A549 (cell line): ENCODE data around the gene ADCY10. TPM values are rescaled to one million over a fixed set of nuclear protein-coding genes. Genes with fewer than 3 reads are reported as not detected.

Experiments used
- ATAC-seq, 2 experiments: fragments of 200-7000 bp in 1 of 2; fragments of >200 bp in 1 of 2; cut with Nextera tagmentation in 1 of 2; cut with Tn5 transposase in 1 of 2; 3 replicates each; pipeline versions ENCODE4 v1.8.0 to v1.9.1; 2018 to 2020; ENCODE audit warnings: mild to moderate bottlenecking in 1 of 2, moderate library complexity in 1 of 2
- CTCF ChIA-PET: fragments of 300-600 bp; sonication (Branson Sonifier 250); formaldehyde crosslinking; extraction: SDS; loops from one replicate; lab custom pipeline; 2021; ENCODE audit warnings: antibody characterized with exemption, inconsistent platforms; lab: Yijun Ruan, JAX
- POLR2A ChIA-PET: fragments of 350-600 bp; formaldehyde crosslinking; extraction: SDS; loops from one replicate; lab custom pipeline; 2021; ENCODE audit warnings: antibody characterized with exemption, inconsistent platforms; lab: Yijun Ruan, JAX
- DNase-seq, 2 experiments: peaks; one replicate each; pipeline versions ENCODE4 v3.0.0 to v3.0.0-alpha.2; 2011 to 2016; ENCODE audit warnings: low read depth in 1 of 2, low spot score in 1 of 2
- FAIRE-seq: peaks from 2 replicates; lab custom pipeline; 2011; peaks lifted over from hg19 to GRCh38; lab: Jason Lieb, UNC
- H3K27ac ChIP-seq, 2 experiments: fragments of >200 bp; sonication (Bioruptor Twin); formaldehyde crosslinking; 3 replicates each; pipeline ENCODE4 v1.5.1; 2016 to 2017
- H3K4me1 ChIP-seq: fragments of >200 bp; sonication (Bioruptor Twin); formaldehyde crosslinking; 3 replicates; pipeline ENCODE4 v1.6.1; 2016
- H3K4me2 ChIP-seq: fragments of >200 bp; sonication (Bioruptor Twin); formaldehyde crosslinking; 3 replicates; pipeline ENCODE4 v1.6.1; 2016
- H3K4me3 ChIP-seq: fragments of >200 bp; sonication (Bioruptor Twin); formaldehyde crosslinking; 3 replicates; pipeline ENCODE4 v1.5.1; 2016
- H3K9me3 ChIP-seq: fragments of >200 bp; sonication (Bioruptor Twin); formaldehyde crosslinking; 3 replicates; pipeline ENCODE4 v1.6.1; 2016
- CBX8 ChIP-seq: fragments of 200-600 bp; sonication (generic); IDR thresholded peaks from 2 replicates; pipeline ENCODE4 v1.6.1; 2016
- CHD2 ChIP-seq: fragments of 150-350 bp; IDR thresholded peaks from 2 replicates; pipeline ENCODE4 v1.6.1; 2014; ENCODE audit warnings: low read length; ENCODE audit not compliant: partially characterized antibody
- CHD4 ChIP-seq: fragments of 200-600 bp; sonication (generic); IDR thresholded peaks from 2 replicates; pipeline ENCODE4 v1.6.1; 2016; ENCODE audit warnings: antibody characterized with exemption, mild to moderate bottlenecking, borderline replicate concordance
- FOSB ChIP-seq: fragments of 250-450 bp; sonication (Bioruptor Pico); IDR thresholded peaks from 2 replicates; pipeline ENCODE4 v1.5.0; 2020; ENCODE audit warnings: mild to moderate bottlenecking, moderate library complexity
- FOSL2 ChIP-seq, 2 experiments: fragments of 450-650 bp in 1 of 2; fragments of >200 bp in 1 of 2; sonication (Bioruptor Twin) in 1 of 2; formaldehyde crosslinking; IDR thresholded peaks; 2 replicates each; pipeline versions ENCODE4 v1.5.0 to v1.6.1; 2016 to 2020; ENCODE audit warnings: mild to moderate bottlenecking in 1 of 2, moderate library complexity in 1 of 2
- FOXS1 ChIP-seq: fragments of 250-450 bp; sonication (Bioruptor Pico); IDR thresholded peaks from 2 replicates; pipeline ENCODE4 v1.5.0; 2020; ENCODE audit warnings: mild to moderate bottlenecking, moderate library complexity
- GATA3 ChIP-seq: IDR thresholded peaks from 2 replicates; pipeline ENCODE4 v1.6.1; 2012; ENCODE audit warnings: borderline replicate concordance
- HEYL ChIP-seq: fragments of 250-450 bp; sonication (Bioruptor Pico); IDR thresholded peaks from 2 replicates; pipeline ENCODE4 v1.8.0; 2021; ENCODE audit warnings: mild to moderate bottlenecking, moderate library complexity
- HOXA7 ChIP-seq: fragments of 250-450 bp; sonication (Bioruptor Pico); IDR thresholded peaks from 2 replicates; pipeline ENCODE4 v1.5.0; 2020; ENCODE audit warnings: mild to moderate bottlenecking, moderate library complexity
- HOXB13 ChIP-seq: fragments of 250-450 bp; sonication (Bioruptor Pico); IDR thresholded peaks from 2 replicates; pipeline ENCODE4 v1.5.0; 2020; ENCODE audit warnings: low read depth, mild to moderate bottlenecking, moderate library complexity
- HOXB5 ChIP-seq: fragments of 250-450 bp; sonication (Bioruptor Pico); IDR thresholded peaks from 2 replicates; pipeline ENCODE4 v1.5.0; 2020; ENCODE audit warnings: mild to moderate bottlenecking, moderate library complexity
- JUN ChIP-seq, 2 experiments: fragments of >200 bp; sonication (Bioruptor Twin); formaldehyde crosslinking; IDR thresholded peaks; 2 replicates in 1 of 2; 3 replicates in 1 of 2; pipeline ENCODE4 v1.6.1; 2016 to 2017
- KDM1A ChIP-seq: fragments of 200-600 bp; sonication (generic); IDR thresholded peaks from 2 replicates; pipeline ENCODE4 v1.6.1; 2016; ENCODE audit warnings: low read depth, mild to moderate bottlenecking
- KDM5A ChIP-seq: fragments of 200-600 bp; sonication (generic); IDR thresholded peaks from 2 replicates; pipeline ENCODE4 v1.6.1; 2016; ENCODE audit warnings: antibody characterized with exemption, mild to moderate bottlenecking
- MAFK ChIP-seq: fragments of 450-650 bp; IDR thresholded peaks from 2 replicates; pipeline ENCODE4 v1.6.1; 2014; ENCODE audit not compliant: partially characterized antibody
- MAX ChIP-seq: IDR thresholded peaks from 2 replicates; pipeline ENCODE4 v1.6.1; 2012
- MAZ ChIP-seq: fragments of 150-350 bp; IDR thresholded peaks from 2 replicates; pipeline ENCODE4 v1.6.1; 2014; ENCODE audit warnings: antibody characterized with exemption, low read depth, low read length, borderline replicate concordance
- MYC ChIP-seq: IDR thresholded peaks from 2 replicates; pipeline ENCODE4 v1.6.1; 2012; ENCODE audit warnings: mild to moderate bottlenecking, inconsistent platforms, low read length, improper control_type of control experiment, borderline replicate concordance
- NFE2L2 ChIP-seq: fragments of 150-350 bp; conservative IDR thresholded peaks from 2 replicates; pipeline ENCODE4 v1.6.1; 2014; ENCODE audit warnings: low read length
- POLR2AphosphoS2 ChIP-seq: conservative IDR thresholded peaks from 2 replicates; pipeline ENCODE4 v1.6.1; 2012; ENCODE audit warnings: low read length, improper control_type of control experiment, inconsistent platforms
- REST ChIP-seq: fragments of 200-600 bp; sonication (generic); IDR thresholded peaks from 2 replicates; pipeline ENCODE4 v1.6.1; 2016; ENCODE audit warnings: antibody characterized with exemption, mild to moderate bottlenecking, moderate library complexity
- RFX5 ChIP-seq: fragments of 450-650 bp; IDR thresholded peaks from 2 replicates; pipeline ENCODE4 v1.7.1; 2014; ENCODE audit warnings: antibody characterized with exemption, mild to moderate bottlenecking, moderate library complexity
- RNF2 ChIP-seq: fragments of 200-600 bp; sonication (generic); IDR thresholded peaks from 2 replicates; pipeline ENCODE4 v1.6.1; 2016; ENCODE audit warnings: low read depth, mild to moderate bottlenecking, antibody characterized with exemption, moderate library complexity, borderline replicate concordance
- SMC3 ChIP-seq: fragments of >200 bp; sonication (Bioruptor Twin); formaldehyde crosslinking; IDR thresholded peaks from 3 replicates; pipeline ENCODE4 v1.6.1; 2018; ENCODE audit warnings: inconsistent platforms
- USF2 ChIP-seq: fragments of 450-650 bp; IDR thresholded peaks from 2 replicates; pipeline ENCODE4 v1.6.1; 2014; ENCODE audit warnings: antibody characterized with exemption
- ZNF302 ChIP-seq: fragments of 250-450 bp; sonication (Bioruptor Pico); IDR thresholded peaks from 2 replicates; pipeline ENCODE4 v1.9.0; 2021; ENCODE audit warnings: inconsistent platforms, mild to moderate bottlenecking, moderate library complexity
- WGBS: methylation state at CpG from one replicate; pipeline ENCODE4 v1.1.6; 2017; ENCODE audit errors: missing lambda C conversion rate; 5-methylcytosine and 5-hydroxymethylcytosine counted together
- polyA plus RNA-seq, 4 experiments: library from polyadenylated mRNA; depleted of rRNA in 3 of 4; stranded (reverse); fragments of >200 nt; fragmentation: RNase III in 1 of 4; extraction: RNeasy Plus Mini Kit Qiagen cat#74134 plus additional on column Dnase treatment in 1 of 4; gene quantifications; 2 replicates in 3 of 4; 3 replicates in 1 of 4; pipeline ENCODE4 v1.2.3, GENCODE V29; 2011 to 2017
- TF ChIP-seq, protein P1 (sequence below): fragments of 250-450 bp; sonication (Bioruptor Pico); IDR thresholded peaks from 2 replicates; pipeline ENCODE4 v1.5.0; 2020; ENCODE audit warnings: low read depth, mild to moderate bottlenecking, moderate library complexity
- TF ChIP-seq, protein P2 (sequence below): fragments of 250-450 bp; sonication (Bioruptor Pico); IDR thresholded peaks from 2 replicates; pipeline ENCODE4 v1.5.0; 2021; ENCODE audit warnings: mild to moderate bottlenecking, moderate library complexity, borderline replicate concordance
- TF ChIP-seq, protein P3 (sequence below): fragments of >200 bp; sonication (Bioruptor Twin); formaldehyde crosslinking; IDR thresholded peaks from 3 replicates; pipeline ENCODE4 v1.6.1; 2016
- TF ChIP-seq, protein P4 (sequence below): IDR thresholded peaks from 2 replicates; pipeline ENCODE4 v1.6.1; 2012

ADCY10 gene
- polyA plus RNA-seq, 2 of the 4 experiments (the other 2 are of a cell fraction) = 0.03 to 0.18 TPM

DNA sequence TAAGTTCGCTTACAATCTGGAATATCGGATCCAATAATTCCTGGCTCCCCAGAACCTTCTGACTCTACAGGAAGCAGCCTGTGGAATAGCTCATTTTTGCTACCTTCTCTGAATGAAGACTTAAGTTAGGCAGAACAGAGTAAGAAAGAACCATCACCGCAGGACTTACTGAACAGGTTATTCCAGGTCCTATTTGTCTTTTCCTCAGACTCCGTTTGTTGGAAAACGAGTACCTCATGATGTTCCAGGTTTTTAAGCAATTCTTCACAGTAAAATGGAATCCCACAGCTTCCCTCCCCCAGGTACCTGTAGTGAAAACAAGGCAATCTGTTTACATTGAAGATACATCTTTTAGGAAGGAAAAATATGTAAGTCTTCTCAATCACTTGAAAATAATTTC is 59.8 kb downstream of the ADCY10 start:
- no peak overlapping the region for H3K4me2 ChIP-seq
- ChIA-PET CTCF (interaction anchor here (1.0 kb wide), 1 partner anchor 8 kb away, joined by 3 read pairs; no protein-coding TSS in a partner anchor), POLR2A (no interaction called here)
- DNase-seq (no peak), FAIRE-seq (no peak), ATAC-seq (no peak)
- H3K4me3 ChIP-seq = no peak overlapping the region
- no peak for TF ChIP-seq MAZ
- TF ChIP-seq KDM1A = no peak
- no peak for TF ChIP-seq KDM5A
- TF ChIP-seq MAFK = no peak
- no peak for TF ChIP-seq FOXS1 (CRISPR knock-in tag)
- no peak for TF ChIP-seq HEYL (CRISPR knock-in tag)
- TF ChIP-seq ZNF302 = no peak
- no peak for TF ChIP-seq HOXB13
- TF ChIP-seq, protein P1, sequence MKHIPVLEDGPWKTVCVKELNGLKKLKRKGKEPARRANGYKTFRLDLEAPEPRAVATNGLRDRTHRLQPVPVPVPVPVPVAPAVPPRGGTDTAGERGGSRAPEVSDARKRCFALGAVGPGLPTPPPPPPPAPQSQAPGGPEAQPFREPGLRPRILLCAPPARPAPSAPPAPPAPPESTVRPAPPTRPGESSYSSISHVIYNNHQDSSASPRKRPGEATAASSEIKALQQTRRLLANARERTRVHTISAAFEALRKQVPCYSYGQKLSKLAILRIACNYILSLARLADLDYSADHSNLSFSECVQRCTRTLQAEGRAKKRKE = no peak
- TF ChIP-seq RNF2 = no peak
- no peak for TF ChIP-seq FOSL2 (IDR thresholded peaks at IDR 0.05)
- no peak for TF ChIP-seq FOSL2 (CRISPR knock-in tag; IDR thresholded peaks at IDR 0.05)
- no peak for TF ChIP-seq CHD4
- no peak for TF ChIP-seq CHD2
- TF ChIP-seq, protein P2, sequence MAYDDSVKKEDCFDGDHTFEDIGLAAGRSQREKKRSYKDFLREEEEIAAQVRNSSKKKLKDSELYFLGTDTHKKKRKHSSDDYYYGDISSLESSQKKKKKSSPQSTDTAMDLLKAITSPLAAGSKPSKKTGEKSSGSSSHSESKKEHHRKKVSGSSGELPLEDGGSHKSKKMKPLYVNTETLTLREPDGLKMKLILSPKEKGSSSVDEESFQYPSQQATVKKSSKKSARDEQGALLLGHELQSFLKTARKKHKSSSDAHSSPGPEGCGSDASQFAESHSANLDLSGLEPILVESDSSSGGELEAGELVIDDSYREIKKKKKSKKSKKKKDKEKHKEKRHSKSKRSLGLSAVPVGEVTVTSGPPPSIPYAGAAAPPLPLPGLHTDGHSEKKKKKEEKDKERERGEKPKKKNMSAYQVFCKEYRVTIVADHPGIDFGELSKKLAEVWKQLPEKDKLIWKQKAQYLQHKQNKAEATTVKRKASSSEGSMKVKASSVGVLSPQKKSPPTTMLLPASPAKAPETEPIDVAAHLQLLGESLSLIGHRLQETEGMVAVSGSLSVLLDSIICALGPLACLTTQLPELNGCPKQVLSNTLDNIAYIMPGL (CRISPR knock-in tag) = no peak
- TF ChIP-seq, protein P3, sequence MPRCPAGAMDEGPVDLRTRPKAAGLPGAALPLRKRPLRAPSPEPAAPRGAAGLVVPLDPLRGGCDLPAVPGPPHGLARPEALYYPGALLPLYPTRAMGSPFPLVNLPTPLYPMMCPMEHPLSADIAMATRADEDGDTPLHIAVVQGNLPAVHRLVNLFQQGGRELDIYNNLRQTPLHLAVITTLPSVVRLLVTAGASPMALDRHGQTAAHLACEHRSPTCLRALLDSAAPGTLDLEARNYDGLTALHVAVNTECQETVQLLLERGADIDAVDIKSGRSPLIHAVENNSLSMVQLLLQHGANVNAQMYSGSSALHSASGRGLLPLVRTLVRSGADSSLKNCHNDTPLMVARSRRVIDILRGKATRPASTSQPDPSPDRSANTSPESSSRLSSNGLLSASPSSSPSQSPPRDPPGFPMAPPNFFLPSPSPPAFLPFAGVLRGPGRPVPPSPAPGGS = no peak
- no peak for TF ChIP-seq NFE2L2
- H3K4me1 ChIP-seq = no peaks in the 10 kb centered on the region
- no peaks in the 10 kb centered on the region for H3K9me3 ChIP-seq
- no peak overlapping the region for H3K27ac ChIP-seq
- 71% methylated on average over 5 of the region's 5 CpGs for WGBS

- ChIA-PET CTCF (interaction anchor here (1.0 to 1.1 kb wide), 2 partner anchors 12 to 77 kb away, joined by 3 read pairs; no protein-coding TSS in a partner anchor), POLR2A (no interaction called here)
- Histone ChIP-seq H3K9me3 (no peaks in the 10 kb centered on the region), H3K4me3 (no peak overlapping the region), H3K4me2 (no peak overlapping the region), H3K4me1 (no peaks in the 10 kb centered on the region), H3K27ac (no peak overlapping the region)
- FAIRE-seq (no peak), ATAC-seq (no peak), DNase-seq (no peak)
- 87% methylated on average over 7 of the region's 7 CpGs for WGBS
- TF ChIP-seq GATA3 = no peak
- no peak for TF ChIP-seq HOXA7 (CRISPR knock-in tag)
- TF ChIP-seq HOXB5 (CRISPR knock-in tag) = no peak
- TF ChIP-seq MAX = no peak
- no peak for TF ChIP-seq SMC3
- TF ChIP-seq FOSB (CRISPR knock-in tag) = no peak
- TF ChIP-seq CBX8 = no peak
- TF ChIP-seq, protein P4, sequence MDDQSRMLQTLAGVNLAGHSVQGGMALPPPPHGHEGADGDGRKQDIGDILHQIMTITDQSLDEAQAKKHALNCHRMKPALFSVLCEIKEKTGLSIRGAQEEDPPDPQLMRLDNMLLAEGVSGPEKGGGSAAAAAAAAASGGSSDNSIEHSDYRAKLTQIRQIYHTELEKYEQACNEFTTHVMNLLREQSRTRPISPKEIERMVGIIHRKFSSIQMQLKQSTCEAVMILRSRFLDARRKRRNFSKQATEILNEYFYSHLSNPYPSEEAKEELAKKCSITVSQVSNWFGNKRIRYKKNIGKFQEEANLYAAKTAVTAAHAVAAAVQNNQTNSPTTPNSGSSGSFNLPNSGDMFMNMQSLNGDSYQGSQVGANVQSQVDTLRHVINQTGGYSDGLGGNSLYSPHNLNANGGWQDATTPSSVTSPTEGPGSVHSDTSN = no peak
- no peak for TF ChIP-seq REST
- TF ChIP-seq MYC = no peak
- no peak for TF ChIP-seq USF2
- TF ChIP-seq JUN (IDR thresholded peaks at IDR 0.05) = no peak
- no peak for TF ChIP-seq CHD2
- TF ChIP-seq RFX5 = no peak
- TF ChIP-seq FOXS1 (CRISPR knock-in tag) = no peak
- no peak for TF ChIP-seq POLR2AphosphoS2
These were observed 64.3 kb downstream of the ADCY10 start for GRCh38 chr1:167849666-167850065.
